Pancreas (tissue), 10 donors: ENCODE data around the gene SLC41A1. TPM values are rescaled to one million over a fixed set of nuclear protein-coding genes. Genes with fewer than 3 reads are reported as not detected.

Source experiments
- ATAC-seq, 4 donors: fragments of 200-7000 bp; cut with Tn5 transposase; one replicate each; pipeline versions ENCODE4 v1.8.0 to v1.9.1; 2020; ENCODE audit warnings: mild to moderate bottlenecking in 4 of 4, moderate library complexity in 4 of 4
- DNase-seq, 6 donors: peaks; one replicate each; pipeline ENCODE4 v3.0.0-alpha.2; 2020
- FAIRE-seq: peaks from 2 replicates; lab custom pipeline; 2012; peaks lifted over from hg19 to GRCh38; lab: Jason Lieb, UNC
- H3K27ac ChIP-seq, 4 donors: fragments of 200-600 bp; sonication (generic); 1 replicate in 3 of 4; 2 replicates in 1 of 4; pipeline versions ENCODE4 v1.5.0 to v1.8.0; 2020
- H3K27me3 ChIP-seq, 4 donors: fragments of 200-600 bp; one replicate each; pipeline ENCODE4 v1.8.0; 2021
- H3K36me3 ChIP-seq, 3 donors: fragments of 200-600 bp; sonication (generic) in 1 of 3; one replicate each; pipeline versions ENCODE4 v1.5.0 to v1.8.0; 2020 to 2021
- H3K4me1 ChIP-seq, 3 donors: fragments of 200-600 bp; one replicate each; pipeline ENCODE4 v1.8.0; 2021
- H3K4me3 ChIP-seq, 4 donors: fragments of 200-600 bp; sonication (generic) in 2 of 4; one replicate each; pipeline versions ENCODE4 v1.5.0 to v1.8.0; 2020 to 2021
- H3K9me3 ChIP-seq, 4 donors: fragments of 200-600 bp; one replicate each; pipeline ENCODE4 v1.8.0; 2021
- WGBS, 2 donors: extraction: QIAGEN DNeasy Blood & Tissue Kit; methylation state at CpG; one replicate each; pipeline ENCODE4 v1.1.7; 2013; 5-methylcytosine and 5-hydroxymethylcytosine counted together
- intact Hi-C, 3 donors: fragments of 100-400 bp; cut with DNase I; formaldehyde crosslinking; loops; one replicate each; pipeline versions ENCODE4 v1.11.1 to v1.14.2; 2022
- polyA plus RNA-seq, 2 donors: library from polyadenylated mRNA; stranded (reverse); fragments of 200-250 nt; gene quantifications; one replicate each; pipeline ENCODE4 v1.2.3, GENCODE V29; 2013
- total RNA-seq, 6 donors: library from RNA; stranded (reverse); fragmentation: NEBNext Ultra II Directional in 4 of 6; extraction: Animal tissue kit (Norgen Biotek cat#: 25700) in 4 of 6; gene quantifications; one replicate each; pipeline versions ENCODE4 v1.2.1 to v1.2.4, GENCODE V29; 2021 to 2023
- TF ChIP-seq, protein P1 (sequence below), 4 donors: fragments of 200-600 bp; sonication (generic) in 3 of 4; IDR thresholded peaks; one replicate each; pipeline versions ENCODE4 v1.5.0 to v1.8.0; 2021; ENCODE audit warnings: antibody characterized with exemption in 4 of 4
- donor health status: healthy with polysubstance abuse.
- donor health status: DM: no; HTN: no; CAD: no; lungs with moderate emphysema.
- donor health status: DM: no; HTN: no; CAD: no.
- donor health status: control.
- donor health status: control.
- donor health status: Bipolar disorder and iron deficiency.
- donor health status: DM: yes; HTN: yes; CAD: no.
- donor health status: DM: no; HTN: no; CAD: no.
- donor health status: DM: no; HTN: no; CAD: no.
- donor health status: DM: yes; HTN: yes; CAD: no.

SLC41A1 gene
- total and polyA plus RNA-seq, 8 donors, result 20.7 to 57.7 (median 36.8) TPM

DNA sequence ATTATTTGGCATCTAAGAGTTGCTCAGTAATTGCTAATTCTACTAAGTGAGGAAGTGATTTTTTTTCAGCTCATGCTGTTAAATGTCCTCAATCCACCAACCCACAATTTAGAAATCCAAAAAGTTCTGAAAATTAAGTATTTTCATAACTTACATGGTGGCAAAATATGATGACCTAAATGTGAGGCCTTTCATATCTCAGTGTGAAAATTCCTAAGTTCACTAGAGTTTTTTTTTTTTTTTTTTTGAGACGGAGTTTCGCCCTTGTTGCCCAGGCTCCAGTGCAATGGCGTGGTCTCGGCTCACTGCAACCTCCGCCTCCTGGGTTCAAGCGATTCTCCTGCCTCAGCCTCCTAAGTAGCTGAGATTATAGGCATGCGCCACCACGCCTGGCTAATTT, 68.6 kb downstream of the SLC41A1 start:
- TF ChIP-seq, protein P1, sequence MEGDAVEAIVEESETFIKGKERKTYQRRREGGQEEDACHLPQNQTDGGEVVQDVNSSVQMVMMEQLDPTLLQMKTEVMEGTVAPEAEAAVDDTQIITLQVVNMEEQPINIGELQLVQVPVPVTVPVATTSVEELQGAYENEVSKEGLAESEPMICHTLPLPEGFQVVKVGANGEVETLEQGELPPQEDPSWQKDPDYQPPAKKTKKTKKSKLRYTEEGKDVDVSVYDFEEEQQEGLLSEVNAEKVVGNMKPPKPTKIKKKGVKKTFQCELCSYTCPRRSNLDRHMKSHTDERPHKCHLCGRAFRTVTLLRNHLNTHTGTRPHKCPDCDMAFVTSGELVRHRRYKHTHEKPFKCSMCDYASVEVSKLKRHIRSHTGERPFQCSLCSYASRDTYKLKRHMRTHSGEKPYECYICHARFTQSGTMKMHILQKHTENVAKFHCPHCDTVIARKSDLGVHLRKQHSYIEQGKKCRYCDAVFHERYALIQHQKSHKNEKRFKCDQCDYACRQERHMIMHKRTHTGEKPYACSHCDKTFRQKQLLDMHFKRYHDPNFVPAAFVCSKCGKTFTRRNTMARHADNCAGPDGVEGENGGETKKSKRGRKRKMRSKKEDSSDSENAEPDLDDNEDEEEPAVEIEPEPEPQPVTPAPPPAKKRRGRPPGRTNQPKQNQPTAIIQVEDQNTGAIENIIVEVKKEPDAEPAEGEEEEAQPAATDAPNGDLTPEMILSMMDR (IDR thresholded peaks at IDR 0.05), result no peak
- no peaks in the 10 kb centered on the region for H3K9me3 ChIP-seq
- 95 to 99% methylated on average over 8 of the region's 8 CpGs for WGBS, 2 donors
- no peaks in the 10 kb centered on the region for H3K36me3 ChIP-seq
- peaks cover 4 to 29% (median 17%) of the 10 kb centered on the region in 3 donors for H3K4me1 ChIP-seq
- no peaks in the 10 kb centered on the region for H3K27me3 ChIP-seq
- H3K4me3 ChIP-seq, result no peak overlapping the region
- H3K27ac ChIP-seq, result no peak overlapping the region
- DNase-seq (no peak), ATAC-seq (no peak), FAIRE-seq (no peak)
- intact Hi-C loops, result no loop called here

DNA sequence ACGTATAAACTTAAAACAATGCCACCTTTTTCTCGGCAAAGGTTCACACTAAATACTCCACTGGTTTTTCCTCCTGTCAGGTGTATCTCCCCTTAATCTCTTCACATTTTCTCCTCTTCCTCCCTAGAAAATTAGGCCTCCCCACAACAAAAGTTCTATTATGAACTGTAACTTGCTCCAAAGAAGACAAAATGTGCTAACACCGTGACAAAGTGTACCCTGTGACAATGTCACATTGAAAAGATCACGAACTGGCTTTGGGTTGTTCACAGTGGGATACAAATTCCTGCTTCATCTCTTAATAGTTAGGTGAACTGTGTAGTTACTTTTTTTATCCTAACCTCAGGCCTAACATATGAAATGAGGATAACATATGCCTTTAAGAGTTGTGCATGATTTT, 69.0 kb downstream of the SLC41A1 start:
- Histone ChIP-seq H3K36me3 (no peaks in the 10 kb centered on the region), H3K27me3 (no peaks in the 10 kb centered on the region), H3K4me1 (peaks cover 4 to 29% (median 17%) of the 10 kb centered on the region in 3 donors), H3K9me3 (no peaks in the 10 kb centered on the region), H3K27ac (peak overlapping the region in 1 of 4 donors; percentile 5), H3K4me3 (no peak overlapping the region)
- ATAC-seq (no peak), FAIRE-seq (no peak), DNase-seq (no peak)
- 41 to 51% methylated on average over 4 of the region's 4 CpGs for WGBS, 2 donors
- TF ChIP-seq, protein P1 (IDR thresholded peaks at IDR 0.05), result no peak
- intact Hi-C loops, result no loop called here

DNA sequence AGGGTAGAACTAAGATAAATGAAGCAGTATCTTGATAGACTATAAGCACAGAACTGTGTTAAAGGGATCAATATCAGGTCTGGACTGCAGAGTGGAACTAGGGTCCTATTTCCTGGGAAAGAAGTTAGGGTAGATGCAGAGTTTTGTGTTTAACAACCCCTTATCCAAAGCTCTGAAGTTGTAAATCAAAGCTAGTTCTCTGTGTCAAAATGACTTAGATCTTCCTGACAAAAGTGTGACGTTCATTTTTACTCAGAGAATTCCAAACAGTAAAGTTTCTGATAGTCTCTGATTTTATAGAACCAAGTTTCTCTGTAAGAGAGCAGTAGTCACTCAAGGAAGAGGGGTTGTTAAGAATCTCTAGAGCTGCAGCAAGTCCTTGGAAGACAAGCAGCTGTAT, 71.3 kb downstream of the SLC41A1 start:
- no peaks in the 10 kb centered on the region for H3K9me3 ChIP-seq
- H3K27ac ChIP-seq, result no peak overlapping the region
- H3K36me3 ChIP-seq, result no peaks in the 10 kb centered on the region
- TF ChIP-seq, protein P1 (IDR thresholded peaks at IDR 0.05), result no peak
- H3K4me1 ChIP-seq, result peaks cover 0 to 14% (median 3%) of the 10 kb centered on the region in 3 donors
- no peak overlapping the region for H3K4me3 ChIP-seq
- FAIRE-seq (no peak), ATAC-seq (no peak), DNase-seq (no peak)
- WGBS, 2 donors, result 21 to 26% methylated on average over 1 of the region's 1 CpG
- H3K27me3 ChIP-seq, result no peaks in the 10 kb centered on the region
- intact Hi-C loops, result no loop called here

DNA sequence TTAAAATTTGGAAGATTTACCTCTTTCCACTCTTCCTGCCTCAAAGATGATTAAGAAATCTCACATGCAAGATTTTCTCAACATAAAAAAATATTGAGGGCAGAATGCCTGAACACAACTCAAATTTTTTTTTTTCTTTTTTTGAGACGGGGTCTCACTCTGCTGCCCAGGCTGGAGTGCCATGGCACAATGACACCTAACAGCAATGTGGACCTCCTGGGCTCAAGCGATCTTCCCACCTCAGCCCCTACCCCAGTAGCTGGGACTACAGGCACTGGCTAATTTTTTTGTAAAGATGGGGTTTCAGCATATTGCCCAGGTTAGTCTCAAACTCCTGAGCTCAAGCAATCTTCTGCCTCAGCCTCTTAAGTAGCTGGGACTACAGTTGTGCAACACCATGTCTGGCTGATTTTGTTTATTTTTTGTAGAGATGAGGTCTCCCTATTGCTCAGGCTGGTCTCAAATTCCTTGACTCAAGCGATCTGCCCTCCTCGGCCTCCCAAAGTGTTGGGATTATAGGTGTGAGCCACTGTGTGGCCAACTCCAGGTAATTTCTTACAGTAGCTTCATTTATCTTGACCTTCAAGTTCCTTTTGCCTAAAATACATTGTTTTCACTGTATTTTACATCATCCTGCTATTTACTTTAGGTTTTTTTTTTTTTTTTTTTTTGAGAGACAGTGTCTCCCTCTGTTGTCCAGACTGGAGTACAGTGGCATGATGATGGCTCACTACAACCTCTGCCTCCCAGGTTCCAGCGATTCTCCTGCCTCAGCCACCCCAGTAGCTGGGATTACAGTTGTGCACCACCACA, 73.4 kb downstream of the SLC41A1 start:
- no peak for ATAC-seq
- Histone ChIP-seq H3K4me3 (no peak overlapping the region), H3K4me1 (peaks cover 0 to 14% (median 0%) of the 10 kb centered on the region in 3 donors), H3K36me3 (no peaks in the 10 kb centered on the region), H3K27me3 (no peaks in the 10 kb centered on the region), H3K27ac (no peak overlapping the region), H3K9me3 (no peaks in the 10 kb centered on the region)
- TF ChIP-seq, protein P1 (IDR thresholded peaks at IDR 0.05), result no peak
- 73 to 77% methylated on average over 5 of the region's 5 CpGs for WGBS, 2 donors
- DNase-seq, result no peak
- intact Hi-C loops, result no loop called here
- no peak for FAIRE-seq

Other genes starting within 250 kb of the SLC41A1 start
- gene ELK4, start 181.2 kb downstream of the SLC41A1 start, total RNA-seq, result 10 to 100 TPM; 18.5 to 42.7 (median 26.6) TPM
- gene ELK4, start 181.2 kb downstream of the SLC41A1 start, polyA plus RNA-seq, result 1 to 10 TPM; 5.7 to 7.2 TPM
- 1 to 10 TPM in 3 of 6 donors, under 1 TPM in 3; 0.28 to 2.1 (median 0.90) TPM for gene SLC45A3, start 132.7 kb downstream of the SLC41A1 start, total RNA-seq
- 1 to 10 TPM; 1.4 to 4.7 TPM for gene SLC45A3, start 132.7 kb downstream of the SLC41A1 start, polyA plus RNA-seq
- 10 to 100 TPM; 33.0 to 69.6 (median 53.5) TPM for gene NUCKS1, start 63.0 kb downstream of the SLC41A1 start, total RNA-seq
- 10 to 100 TPM; 15.1 to 91.4 TPM for gene NUCKS1, start 63.0 kb downstream of the SLC41A1 start, polyA plus RNA-seq
- gene RAB29, start 37.7 kb downstream of the SLC41A1 start, total RNA-seq, result 10 to 100 TPM in 2 of 6 donors, 1 to 10 TPM in 4; 5.4 to 12.2 (median 7.0) TPM
- gene RAB29, start 37.7 kb downstream of the SLC41A1 start, polyA plus RNA-seq, result 10 to 100 TPM in 1 of 2 donors, 1 to 10 TPM in 1; 6.5 to 10.8 TPM
- 10 to 100 TPM; 19.1 to 54.6 (median 24.1) TPM for gene PM20D1, start 36.9 kb upstream of the SLC41A1 start, total RNA-seq
- gene PM20D1, start 36.9 kb upstream of the SLC41A1 start, polyA plus RNA-seq, result 10 to 100 TPM in 1 of 2 donors, 1 to 10 TPM in 1; 5.6 to 15.8 TPM
- 1 to 10 TPM in 2 of 6 donors, under 1 TPM in 4; 0.56 to 6.5 (median 0.83) TPM for gene SLC26A9, start 130.3 kb upstream of the SLC41A1 start, total RNA-seq
- gene SLC26A9, start 130.3 kb upstream of the SLC41A1 start, polyA plus RNA-seq, result 1 to 10 TPM; 1.5 to 2.9 TPM
- gene RAB7B, start 190.2 kb upstream of the SLC41A1 start, total RNA-seq, result 1 to 10 TPM in 2 of 6 donors, under 1 TPM in 4; 0.24 to 4.0 (median 0.41) TPM
- gene RAB7B, start 190.2 kb upstream of the SLC41A1 start, polyA plus RNA-seq, result under 1 TPM; 0.73 to 0.95 TPM
- 10 to 100 TPM in 1 of 6 donors, 1 to 10 TPM in 3, under 1 TPM in 2; 0.51 to 42.4 (median 4.8) TPM for gene CTSE, start 210.7 kb upstream of the SLC41A1 start, total RNA-seq
- 1 to 10 TPM in 1 of 2 donors, under 1 TPM in 1; 0.63 to 3.8 TPM for gene CTSE, start 210.7 kb upstream of the SLC41A1 start, polyA plus RNA-seq
- 1 to 10 TPM in 2 of 6 donors, under 1 TPM in 4; 0.35 to 2.3 (median 0.56) TPM for gene RHEX, start 240.0 kb upstream of the SLC41A1 start, total RNA-seq
- 1 to 10 TPM in 1 of 2 donors, under 1 TPM in 1; 0.72 to 1.0 TPM for gene RHEX, start 240.0 kb upstream of the SLC41A1 start, polyA plus RNA-seq